ENCODE measurements around the gene RSRC1. TPM values are rescaled to one million over a fixed set of nuclear protein-coding genes. Genes with fewer than 3 reads are reported as not detected.
"Not testable (repeated sequence)": the region's sequence is repeated elsewhere in the genome, so short reads cannot be mapped to it uniquely, and the experiment has no call there.

RSRC1 gene, protein sequence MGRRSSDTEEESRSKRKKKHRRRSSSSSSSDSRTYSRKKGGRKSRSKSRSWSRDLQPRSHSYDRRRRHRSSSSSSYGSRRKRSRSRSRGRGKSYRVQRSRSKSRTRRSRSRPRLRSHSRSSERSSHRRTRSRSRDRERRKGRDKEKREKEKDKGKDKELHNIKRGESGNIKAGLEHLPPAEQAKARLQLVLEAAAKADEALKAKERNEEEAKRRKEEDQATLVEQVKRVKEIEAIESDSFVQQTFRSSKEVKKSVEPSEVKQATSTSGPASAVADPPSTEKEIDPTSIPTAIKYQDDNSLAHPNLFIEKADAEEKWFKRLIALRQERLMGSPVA
- total RNA-seq = 10 to 100 TPM in 4 of 6 donors, 1 to 10 TPM in 2; 9.8 to 19.9 (median 13.3) TPM
- polyA plus RNA-seq = 1 to 10 TPM; 7.7 to 9.3 TPM

DNA sequence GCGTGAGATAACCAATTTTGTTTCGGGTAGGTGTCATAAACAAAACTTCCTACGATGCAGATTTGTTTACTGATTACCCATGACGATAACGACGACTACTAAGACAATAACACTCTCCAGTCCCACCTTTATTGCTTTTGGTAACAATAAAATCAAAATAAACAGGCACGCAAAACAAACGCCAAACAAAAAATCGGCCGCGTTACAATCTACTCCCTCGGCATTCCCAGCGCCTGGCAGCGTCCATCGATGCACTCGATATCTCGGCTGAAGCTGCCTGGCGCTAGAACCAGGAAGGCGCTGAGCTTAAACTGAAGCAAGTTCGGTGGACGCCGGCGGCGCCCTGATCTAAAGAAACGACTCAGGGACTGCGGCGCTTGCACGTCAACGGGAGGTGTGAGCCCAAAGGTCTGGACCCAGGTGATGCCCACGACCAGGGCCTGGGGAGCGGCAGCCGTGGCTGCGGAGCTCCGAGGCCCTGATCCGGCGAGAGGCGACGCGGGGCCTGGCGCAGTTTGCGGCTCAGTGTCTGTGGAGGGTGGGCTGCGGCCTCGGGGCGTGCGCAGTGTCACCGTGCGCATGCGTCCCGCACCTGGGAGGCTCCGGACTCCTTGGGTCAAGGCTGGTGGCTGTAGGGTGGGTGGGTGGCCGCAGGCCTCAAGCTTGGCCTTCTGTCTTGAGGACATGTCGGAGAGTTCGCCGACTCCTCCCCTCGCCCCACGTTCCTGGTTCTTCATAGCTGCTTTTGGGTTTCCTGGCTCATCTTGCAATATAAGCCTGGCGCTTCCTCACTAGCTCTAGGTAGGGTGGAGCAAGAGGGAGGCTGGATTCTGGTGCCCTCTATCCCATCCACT lies at the start of gene RSRC1:
Gene RSRC1 (plus strand): TSS at position 286 of the 854 bp plus-strand sequence. CDS start 12,016 bp downstream, outside the sequence.
- ATAC-seq (peak; percentile 96 to 98 (median 97)), DNase-seq (peak; percentile 76 to 93 (median 84)), FAIRE-seq (no peak)
- H3K27me3 ChIP-seq = peaks cover 0 to 21% (median 10%) of the 10 kb centered on the region in 4 donors
- intact Hi-C loops (cut with DNase I) = no loop called here
- H3K27ac ChIP-seq = peak within 1 kb of the TSS; percentile 57 to 76 (median 70)
- peaks cover 0 to 9% (median 6%) of the 10 kb centered on the region in 3 donors for H3K4me1 ChIP-seq
- TF ChIP-seq, protein P1, sequence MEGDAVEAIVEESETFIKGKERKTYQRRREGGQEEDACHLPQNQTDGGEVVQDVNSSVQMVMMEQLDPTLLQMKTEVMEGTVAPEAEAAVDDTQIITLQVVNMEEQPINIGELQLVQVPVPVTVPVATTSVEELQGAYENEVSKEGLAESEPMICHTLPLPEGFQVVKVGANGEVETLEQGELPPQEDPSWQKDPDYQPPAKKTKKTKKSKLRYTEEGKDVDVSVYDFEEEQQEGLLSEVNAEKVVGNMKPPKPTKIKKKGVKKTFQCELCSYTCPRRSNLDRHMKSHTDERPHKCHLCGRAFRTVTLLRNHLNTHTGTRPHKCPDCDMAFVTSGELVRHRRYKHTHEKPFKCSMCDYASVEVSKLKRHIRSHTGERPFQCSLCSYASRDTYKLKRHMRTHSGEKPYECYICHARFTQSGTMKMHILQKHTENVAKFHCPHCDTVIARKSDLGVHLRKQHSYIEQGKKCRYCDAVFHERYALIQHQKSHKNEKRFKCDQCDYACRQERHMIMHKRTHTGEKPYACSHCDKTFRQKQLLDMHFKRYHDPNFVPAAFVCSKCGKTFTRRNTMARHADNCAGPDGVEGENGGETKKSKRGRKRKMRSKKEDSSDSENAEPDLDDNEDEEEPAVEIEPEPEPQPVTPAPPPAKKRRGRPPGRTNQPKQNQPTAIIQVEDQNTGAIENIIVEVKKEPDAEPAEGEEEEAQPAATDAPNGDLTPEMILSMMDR (IDR thresholded peaks at IDR 0.05) = no peak
- H3K4me3 ChIP-seq = peak within 1 kb of the TSS; percentile 88 to 93 (median 92)
- no peaks in the 10 kb centered on the region for H3K36me3 ChIP-seq
- no peaks in the 10 kb centered on the region for H3K9me3 ChIP-seq
- WGBS, 2 donors = 0 to 1% methylated on average over 57 of the region's 57 CpGs

DNA sequence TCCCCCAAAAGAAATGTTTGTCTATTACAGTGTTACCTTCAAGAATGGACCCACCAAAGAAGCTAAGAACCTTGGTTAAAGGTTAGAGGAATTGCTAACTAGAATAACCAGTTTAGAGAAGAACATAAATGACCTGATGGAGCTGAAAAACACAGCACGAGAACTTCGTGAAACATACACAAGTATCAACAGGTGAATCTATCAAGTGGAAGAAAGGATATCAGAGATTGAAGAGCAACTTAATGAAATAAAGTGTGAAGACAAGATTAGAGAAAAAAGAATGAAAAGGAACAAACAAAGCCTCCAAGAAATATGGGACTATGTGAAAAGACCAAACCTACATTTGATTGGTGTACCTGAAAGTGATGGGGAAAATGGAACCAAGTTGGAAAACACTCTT lies 44.3 kb upstream of the RSRC1 start:
- DNase-seq; intact Hi-C loops (cut with DNase I); ATAC-seq; H3K27ac ChIP-seq; H3K9me3 ChIP-seq; H3K4me1 ChIP-seq; FAIRE-seq; H3K36me3 ChIP-seq; H3K4me3 ChIP-seq: not testable (repeated sequence)
- 58 to 61% methylated on average over 2 of the region's 2 CpGs for WGBS, 2 donors
- peaks cover 0 to 10% (median 1%) of the 10 kb centered on the region in 4 donors for H3K27me3 ChIP-seq

DNA sequence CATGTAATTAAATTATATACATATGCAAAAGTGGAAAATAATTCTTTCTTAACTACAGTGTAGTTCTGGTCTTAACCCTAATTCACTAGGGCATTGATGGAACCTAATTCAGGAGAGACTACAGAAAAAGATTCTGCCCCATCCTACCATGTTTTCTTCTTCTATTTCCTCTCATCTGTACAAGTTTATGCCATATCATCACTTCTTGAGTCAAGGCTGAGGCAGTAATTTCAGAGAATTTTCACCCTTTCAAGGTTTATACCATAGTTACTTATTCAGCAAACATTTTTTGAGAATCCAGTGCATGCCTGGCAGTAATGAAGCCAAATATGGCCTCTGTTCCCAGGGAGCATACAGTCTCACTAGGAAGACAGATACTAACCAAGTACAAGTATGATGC lies 37.1 kb upstream of the RSRC1 start:
- TF ChIP-seq, protein P1 (IDR thresholded peaks at IDR 0.05) = no peak
- H3K4me1 ChIP-seq = no peaks in the 10 kb centered on the region
- ATAC-seq (no peak), FAIRE-seq (no peak), DNase-seq (no peak)
- H3K9me3 ChIP-seq = no peaks in the 10 kb centered on the region
- no peak overlapping the region for H3K27ac ChIP-seq
- H3K36me3 ChIP-seq = no peaks in the 10 kb centered on the region
- intact Hi-C loops (cut with DNase I) = no loop called here
- H3K27me3 ChIP-seq = no peaks in the 10 kb centered on the region
- H3K4me3 ChIP-seq = no peak overlapping the region

DNA sequence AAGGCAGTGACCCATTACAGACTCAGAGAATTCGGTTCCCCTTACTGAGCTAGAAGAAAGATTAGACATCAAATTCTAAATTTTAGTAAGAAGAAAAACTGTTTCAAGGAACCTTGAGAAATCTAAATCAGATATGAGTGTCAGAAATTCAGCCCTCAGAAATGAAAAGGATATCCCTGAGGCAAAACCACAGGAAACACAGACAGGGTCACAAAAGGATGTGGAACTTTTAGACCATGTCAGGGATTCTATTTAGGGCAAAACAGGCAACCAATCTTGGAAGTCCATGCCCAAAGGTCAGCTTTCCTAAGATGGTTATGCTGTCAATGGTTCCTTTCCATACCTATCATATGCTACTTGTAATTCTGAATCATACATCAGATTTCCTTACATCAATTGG lies 35.3 kb upstream of the RSRC1 start:
- TF ChIP-seq, protein P1 (IDR thresholded peaks at IDR 0.05) = no peak
- Histone ChIP-seq H3K27ac (no peak overlapping the region), H3K4me1 (no peaks in the 10 kb centered on the region), H3K4me3 (no peak overlapping the region), H3K27me3 (peaks cover 0 to 8% (median 0%) of the 10 kb centered on the region in 4 donors), H3K36me3 (no peaks in the 10 kb centered on the region), H3K9me3 (no peaks in the 10 kb centered on the region)
- intact Hi-C loops (cut with DNase I) = no loop called here
- DNase-seq = no peak
- no peak for ATAC-seq
- no peak for FAIRE-seq
- 34 to 73% methylated on average over 1 of the region's 1 CpG for WGBS, 2 donors

DNA sequence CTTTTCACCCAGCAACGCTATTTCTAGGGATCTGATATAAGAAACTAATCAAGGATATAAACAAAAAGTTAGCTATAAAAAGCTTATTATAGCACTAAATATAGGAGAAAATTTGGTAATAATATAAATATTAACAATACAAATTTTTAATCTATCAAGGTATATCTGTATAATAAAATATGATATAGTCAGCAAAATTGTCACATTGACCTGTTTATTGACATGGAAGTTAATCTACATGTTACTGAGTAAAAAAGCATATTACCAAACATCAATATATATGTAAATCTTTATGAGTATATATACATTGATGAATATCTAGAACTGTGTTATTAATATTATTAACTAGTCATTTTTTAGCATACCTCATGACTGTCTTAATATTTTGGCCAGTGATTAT lies 30.3 kb upstream of the RSRC1 start:
- peak; percentile 17 for FAIRE-seq
- WGBS, 2 donors = 86 to 87% methylated on average over 1 of the region's 1 CpG

More for the DNA sequence above, 30.3 kb upstream of the RSRC1 start:
- TF ChIP-seq, protein P1 (IDR thresholded peaks at IDR 0.05) = no peak
- ATAC-seq (no peak), DNase-seq (no peak)
- Histone ChIP-seq H3K36me3 (no peaks in the 10 kb centered on the region), H3K27me3 (peaks cover 0 to 18% (median 4%) of the 10 kb centered on the region in 4 donors), H3K4me1 (no peaks in the 10 kb centered on the region), H3K4me3 (no peak overlapping the region), H3K9me3 (no peaks in the 10 kb centered on the region), H3K27ac (no peak overlapping the region)
- intact Hi-C loops (cut with DNase I) = no loop called here
